Colon (tissue), 2 donors: ENCODE data around the gene HIVEP3.

ENCODE experiments used
- FAIRE-seq: peaks from 2 replicates; lab custom pipeline; 2012; peaks lifted over from hg19 to GRCh38; lab: Jason Lieb, UNC
- donor health status: control.
- donor health status: control.

Gene HIVEP3

GRCh38 chr1:41481109-41481775 lies 437.5 kb downstream of the HIVEP3 start:
- no peak for FAIRE-seq

GRCh38 chr1:41480204-41481108 lies 438.3 kb downstream of the HIVEP3 start:
- no peak for FAIRE-seq

GRCh38 chr1:41479808-41480160 lies 438.9 kb downstream of the HIVEP3 start:
- no peak for FAIRE-seq

- no peak for FAIRE-seq
Observed at GRCh38 chr1:41479000-41479807, 439.5 kb downstream of the HIVEP3 start.

- no peak for FAIRE-seq
Observed at GRCh38 chr1:41478118-41478748, 440.5 kb downstream of the HIVEP3 start.

- no peak for FAIRE-seq
Observed at GRCh38 chr1:41476807-41477361, 441.8 kb downstream of the HIVEP3 start.

GRCh38 chr1:41475859-41476567 lies 442.7 kb downstream of the HIVEP3 start:
- no peak for FAIRE-seq

GRCh38 chr1:41475346-41475745 lies 443.4 kb downstream of the HIVEP3 start:
- no peak for FAIRE-seq

- no peak for FAIRE-seq
Observed at GRCh38 chr1:41474490-41475271, 444.0 kb downstream of the HIVEP3 start.

- no peak for FAIRE-seq
Observed at GRCh38 chr1:41473738-41474362, 444.9 kb downstream of the HIVEP3 start.

GRCh38 chr1:41471658-41472057 lies 447.1 kb downstream of the HIVEP3 start:
- no peak for FAIRE-seq

- FAIRE-seq, result no peak
Observed at GRCh38 chr1:41469706-41470105, 449.0 kb downstream of the HIVEP3 start.

GRCh38 chr1:41468122-41468762 lies 450.5 kb downstream of the HIVEP3 start:
- FAIRE-seq, result no peak

GRCh38 chr1:41467673-41468072 lies 451.0 kb downstream of the HIVEP3 start:
- no peak for FAIRE-seq

- no peak for FAIRE-seq
Observed at GRCh38 chr1:41466146-41466545, 452.6 kb downstream of the HIVEP3 start.

GRCh38 chr1:41465741-41466140 lies 453.0 kb downstream of the HIVEP3 start:
- FAIRE-seq, result no peak

- no peak for FAIRE-seq
Observed at GRCh38 chr1:41464885-41465284, 453.8 kb downstream of the HIVEP3 start.

GRCh38 chr1:41463516-41463915 lies 455.2 kb downstream of the HIVEP3 start:
- FAIRE-seq, result no peak

- no peak for FAIRE-seq
Observed at GRCh38 chr1:41462680-41463004, 456.1 kb downstream of the HIVEP3 start.
